HL-60 (cell line): ENCODE measurements around the gene PPL.

ENCODE experiments used
- DNase-seq, 2 experiments: peaks; one replicate each; pipeline ENCODE4 v3.0.0-alpha.2; 2010 to 2020; ENCODE audit warnings: low read depth in 1 of 2, low spot score in 1 of 2
- H3K27ac ChIP-seq: fragments of 250-450 bp; sonication (Bioruptor Pico); replicated peaks from 2 replicates; pipeline ENCODE4 v1.5.1; 2020; ENCODE audit warnings: mild to moderate bottlenecking, moderate library complexity
- H3K27me3 ChIP-seq: fragments of 250-450 bp; sonication (Bioruptor Pico); 2 replicates; pipeline ENCODE4 v1.5.1; 2021; ENCODE audit warnings: mild to moderate bottlenecking, moderate library complexity; ENCODE audit not compliant: insufficient read depth, poor library complexity, severe bottlenecking
- H3K4me3 ChIP-seq: replicated peaks from 2 replicates; pipeline ENCODE4 v1.5.1; 2011; ENCODE audit warnings: mild to moderate bottlenecking, control low read depth, low read length; ENCODE audit not compliant: insufficient read depth
- GABPA ChIP-seq: IDR thresholded peaks from 2 replicates; pipeline ENCODE4 v1.6.1; 2012; ENCODE audit warnings: low read depth
- POLR2AphosphoS5 ChIP-seq: IDR thresholded peaks from 2 replicates; pipeline ENCODE4 v1.6.1; 2012; ENCODE audit warnings: low read depth
- SPI1 ChIP-seq: IDR thresholded peaks from 2 replicates; pipeline ENCODE4 v1.6.1; 2012; ENCODE audit warnings: low read depth, mild to moderate bottlenecking, borderline replicate concordance
- TF ChIP-seq, protein P1 (sequence below): IDR thresholded peaks from 2 replicates; pipeline ENCODE4 v1.6.1; 2012; ENCODE audit warnings: low read depth; ENCODE audit not compliant: insufficient replicate concordance
- TF ChIP-seq, protein P2 (sequence below): IDR thresholded peaks from one replicate; pipeline ENCODE4 v1.5.1; 2011; ENCODE audit warnings: low read length, control low read depth, inconsistent platforms; ENCODE audit not compliant: insufficient read depth

Gene PPL

DNA sequence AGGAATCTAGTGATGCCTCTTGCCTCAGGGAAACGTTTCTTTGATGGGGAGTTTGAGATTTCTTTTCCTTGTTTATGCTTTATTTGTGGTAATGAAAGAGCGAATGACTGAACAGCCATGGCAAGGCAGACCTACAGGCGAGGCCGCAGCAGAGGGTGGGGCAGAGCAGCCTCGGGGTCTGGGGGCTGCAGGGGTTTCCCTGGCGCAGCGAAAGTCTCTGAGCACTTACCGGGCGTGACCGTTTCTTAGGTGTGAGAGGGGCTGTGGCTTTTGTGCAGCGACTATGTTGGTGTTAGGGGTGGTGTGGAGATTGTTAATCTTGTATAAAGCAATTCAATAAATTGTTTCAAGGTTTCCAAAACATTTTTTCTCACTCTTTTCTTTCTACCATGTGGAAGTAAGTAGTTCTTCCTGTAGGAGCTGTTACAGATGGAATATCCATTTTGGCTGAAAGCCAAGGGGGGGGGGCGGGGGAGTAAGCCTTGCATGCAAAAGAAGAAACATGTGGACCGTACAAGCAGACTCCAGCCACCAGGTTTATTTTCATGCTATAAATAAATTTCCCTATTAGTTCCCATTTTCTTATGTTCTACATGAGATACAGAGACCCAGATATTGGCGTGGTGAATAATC is 54.8 kb downstream of the PPL start:
- Histone ChIP-seq H3K27me3 (no peaks in the 10 kb centered on the region), H3K27ac (no peak overlapping the region), H3K4me3 (no peak overlapping the region)
- DNase-seq, result no peak
- no peak for TF ChIP-seq GABPA
- TF ChIP-seq POLR2AphosphoS5, result no peak
- TF ChIP-seq, protein P1, sequence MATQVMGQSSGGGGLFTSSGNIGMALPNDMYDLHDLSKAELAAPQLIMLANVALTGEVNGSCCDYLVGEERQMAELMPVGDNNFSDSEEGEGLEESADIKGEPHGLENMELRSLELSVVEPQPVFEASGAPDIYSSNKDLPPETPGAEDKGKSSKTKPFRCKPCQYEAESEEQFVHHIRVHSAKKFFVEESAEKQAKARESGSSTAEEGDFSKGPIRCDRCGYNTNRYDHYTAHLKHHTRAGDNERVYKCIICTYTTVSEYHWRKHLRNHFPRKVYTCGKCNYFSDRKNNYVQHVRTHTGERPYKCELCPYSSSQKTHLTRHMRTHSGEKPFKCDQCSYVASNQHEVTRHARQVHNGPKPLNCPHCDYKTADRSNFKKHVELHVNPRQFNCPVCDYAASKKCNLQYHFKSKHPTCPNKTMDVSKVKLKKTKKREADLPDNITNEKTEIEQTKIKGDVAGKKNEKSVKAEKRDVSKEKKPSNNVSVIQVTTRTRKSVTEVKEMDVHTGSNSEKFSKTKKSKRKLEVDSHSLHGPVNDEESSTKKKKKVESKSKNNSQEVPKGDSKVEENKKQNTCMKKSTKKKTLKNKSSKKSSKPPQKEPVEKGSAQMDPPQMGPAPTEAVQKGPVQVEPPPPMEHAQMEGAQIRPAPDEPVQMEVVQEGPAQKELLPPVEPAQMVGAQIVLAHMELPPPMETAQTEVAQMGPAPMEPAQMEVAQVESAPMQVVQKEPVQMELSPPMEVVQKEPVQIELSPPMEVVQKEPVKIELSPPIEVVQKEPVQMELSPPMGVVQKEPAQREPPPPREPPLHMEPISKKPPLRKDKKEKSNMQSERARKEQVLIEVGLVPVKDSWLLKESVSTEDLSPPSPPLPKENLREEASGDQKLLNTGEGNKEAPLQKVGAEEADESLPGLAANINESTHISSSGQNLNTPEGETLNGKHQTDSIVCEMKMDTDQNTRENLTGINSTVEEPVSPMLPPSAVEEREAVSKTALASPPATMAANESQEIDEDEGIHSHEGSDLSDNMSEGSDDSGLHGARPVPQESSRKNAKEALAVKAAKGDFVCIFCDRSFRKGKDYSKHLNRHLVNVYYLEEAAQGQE, result no peak
- TF ChIP-seq, protein P2, sequence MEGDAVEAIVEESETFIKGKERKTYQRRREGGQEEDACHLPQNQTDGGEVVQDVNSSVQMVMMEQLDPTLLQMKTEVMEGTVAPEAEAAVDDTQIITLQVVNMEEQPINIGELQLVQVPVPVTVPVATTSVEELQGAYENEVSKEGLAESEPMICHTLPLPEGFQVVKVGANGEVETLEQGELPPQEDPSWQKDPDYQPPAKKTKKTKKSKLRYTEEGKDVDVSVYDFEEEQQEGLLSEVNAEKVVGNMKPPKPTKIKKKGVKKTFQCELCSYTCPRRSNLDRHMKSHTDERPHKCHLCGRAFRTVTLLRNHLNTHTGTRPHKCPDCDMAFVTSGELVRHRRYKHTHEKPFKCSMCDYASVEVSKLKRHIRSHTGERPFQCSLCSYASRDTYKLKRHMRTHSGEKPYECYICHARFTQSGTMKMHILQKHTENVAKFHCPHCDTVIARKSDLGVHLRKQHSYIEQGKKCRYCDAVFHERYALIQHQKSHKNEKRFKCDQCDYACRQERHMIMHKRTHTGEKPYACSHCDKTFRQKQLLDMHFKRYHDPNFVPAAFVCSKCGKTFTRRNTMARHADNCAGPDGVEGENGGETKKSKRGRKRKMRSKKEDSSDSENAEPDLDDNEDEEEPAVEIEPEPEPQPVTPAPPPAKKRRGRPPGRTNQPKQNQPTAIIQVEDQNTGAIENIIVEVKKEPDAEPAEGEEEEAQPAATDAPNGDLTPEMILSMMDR, result no peak
- TF ChIP-seq SPI1, result no peak

DNA sequence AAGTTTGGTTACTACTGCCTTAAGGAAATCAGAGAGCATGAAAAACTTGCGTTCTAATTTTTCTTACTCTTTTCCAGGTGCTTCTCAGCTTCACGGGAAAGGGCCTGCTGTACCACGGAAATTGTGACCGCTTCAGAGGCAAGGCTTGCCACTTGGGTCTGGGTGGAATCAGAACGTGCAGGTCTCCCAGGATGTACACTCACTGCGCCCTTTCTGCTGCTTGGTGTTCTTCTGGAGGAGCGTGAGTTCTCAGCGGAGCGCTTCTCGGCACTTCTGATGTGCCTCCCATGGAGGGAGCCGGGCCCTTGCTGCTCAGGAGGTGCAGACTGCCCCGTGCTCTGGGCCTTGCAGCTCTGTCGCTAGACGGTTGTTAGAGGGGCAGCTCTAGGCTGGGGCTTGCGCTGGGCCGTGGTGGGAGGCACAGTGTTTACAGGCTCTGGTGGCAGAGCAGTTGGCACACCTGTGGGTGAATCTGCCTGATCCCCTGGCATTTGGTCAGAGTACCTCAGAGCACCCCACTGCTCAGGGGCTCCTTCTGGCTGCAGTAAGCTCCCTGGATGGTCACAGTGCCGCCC is 56.9 kb downstream of the PPL start:
- TF ChIP-seq, protein P2, result no peak
- H3K27ac ChIP-seq, result no peak overlapping the region

DNA sequence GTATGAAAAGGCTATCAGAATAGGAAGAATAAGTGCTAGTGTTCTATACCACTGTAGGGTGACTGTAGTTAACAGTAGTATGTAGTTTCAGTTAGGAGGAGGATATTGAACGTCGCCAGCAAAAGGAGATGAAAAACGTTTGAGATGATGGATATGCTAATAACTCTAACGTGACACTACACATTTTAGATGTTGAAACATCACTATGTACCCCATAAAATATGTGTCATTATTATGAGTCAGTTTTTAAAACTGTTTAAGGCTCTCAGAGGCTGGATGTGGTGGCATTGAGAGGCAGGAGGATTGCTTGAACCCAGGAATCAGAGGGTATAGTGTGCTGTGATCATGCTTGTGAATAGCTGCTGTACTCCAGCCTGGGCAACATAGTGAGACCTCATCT is 57.9 kb downstream of the PPL start:
- Histone ChIP-seq H3K27ac (no peak overlapping the region), H3K27me3 (no peaks in the 10 kb centered on the region), H3K4me3 (no peak overlapping the region)
- TF ChIP-seq, protein P2, result no peak
- TF ChIP-seq POLR2AphosphoS5, result no peak
- no peak for TF ChIP-seq GABPA
- TF ChIP-seq, protein P1, result no peak
- no peak for TF ChIP-seq SPI1
- no peak for DNase-seq

More for the DNA sequence above, 56.9 kb downstream of the PPL start:
- DNase-seq, result no peak
- H3K27me3 ChIP-seq, result no peaks in the 10 kb centered on the region
- H3K4me3 ChIP-seq, result no peak overlapping the region

DNA sequence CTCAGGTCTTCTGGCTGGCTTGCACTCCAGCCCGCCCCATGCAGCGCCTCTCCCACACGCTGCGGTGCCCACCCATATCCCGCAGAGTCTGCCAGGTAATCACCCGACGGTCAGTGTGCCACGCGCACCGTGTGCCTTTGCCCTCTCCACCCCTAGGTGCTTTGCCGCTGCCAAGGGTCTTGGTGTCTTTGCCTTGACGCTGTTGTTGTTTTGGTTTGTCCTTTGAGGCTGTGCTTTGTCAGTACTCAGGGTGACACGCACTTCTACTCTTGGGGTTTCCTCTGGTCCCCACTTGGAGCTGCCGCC is 59.6 kb downstream of the PPL start:
- Histone ChIP-seq H3K27me3 (no peaks in the 10 kb centered on the region), H3K27ac (no peak overlapping the region), H3K4me3 (no peak overlapping the region)
- TF ChIP-seq, protein P1, result no peak
- TF ChIP-seq SPI1 (no peak), POLR2AphosphoS5 (no peak), GABPA (no peak)
- TF ChIP-seq, protein P2, result no peak
- no peak for DNase-seq
